ENCODE data around the gene PPP1R2B.
A peak's percentile ranks its signal among the peaks of the same experiment; 100 is the strongest.
"Not testable (repeated sequence)": the region's sequence is repeated elsewhere in the genome, so short reads cannot be mapped to it uniquely, and the experiment has no call there.

Gene PPP1R2B

DNA sequence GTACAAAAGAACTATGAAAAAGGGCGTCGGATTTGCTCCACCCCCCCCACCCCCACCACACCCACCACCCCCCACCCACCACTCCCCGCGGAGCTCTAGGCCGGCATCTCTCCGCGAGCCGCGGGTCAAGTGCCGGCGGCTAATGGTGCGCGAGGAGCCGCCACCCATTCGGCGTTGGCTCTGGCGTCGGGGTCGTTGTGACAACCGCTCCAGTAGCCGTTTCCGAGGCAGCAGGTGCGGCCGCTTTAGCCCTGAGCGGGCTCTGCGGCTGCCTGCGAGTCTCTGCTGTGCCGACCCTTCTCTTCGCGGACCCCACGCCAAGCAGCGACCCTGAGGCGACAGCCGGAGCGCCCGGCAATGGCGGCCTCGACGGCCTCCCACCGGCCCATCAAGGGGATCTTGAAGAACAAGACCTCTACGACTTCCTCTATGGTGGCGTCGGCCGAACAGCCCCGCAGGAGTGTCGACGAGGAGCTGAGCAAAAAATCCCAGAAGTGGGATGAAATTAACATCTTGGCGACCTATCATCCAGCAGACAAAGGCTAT lies at the start of gene PPP1R2B:
TSS of gene PPP1R2B (plus strand) at position 90 of the 546 bp plus-strand sequence. CDS start at position 358, 268 bp downstream.
- no peak for DNase-seq

GRCh38 chr5:156800929-156801328 lies 49.2 kb upstream of the PPP1R2B start:
- DNase-seq, result no peak

DNA sequence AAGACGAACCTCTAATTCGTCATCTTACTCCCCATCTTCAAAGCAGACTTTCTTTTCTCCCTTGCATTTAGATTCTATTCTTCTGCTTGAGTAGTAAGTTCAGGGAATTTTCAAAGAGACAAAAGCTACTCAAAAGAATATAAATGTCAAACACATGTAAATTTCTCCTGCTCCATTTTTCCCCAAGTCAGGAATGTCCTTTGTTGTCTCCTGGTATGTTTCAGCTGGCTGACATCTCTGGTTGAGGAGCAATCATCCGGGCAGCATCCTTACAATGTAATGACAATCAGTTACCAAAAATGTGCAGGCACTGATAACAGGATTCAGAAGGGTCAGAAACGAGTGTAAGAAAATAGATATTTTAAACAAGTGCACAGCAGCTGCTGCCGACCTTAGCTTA lies 47.6 kb upstream of the PPP1R2B start:
- DNase-seq, result no peak

DNA sequence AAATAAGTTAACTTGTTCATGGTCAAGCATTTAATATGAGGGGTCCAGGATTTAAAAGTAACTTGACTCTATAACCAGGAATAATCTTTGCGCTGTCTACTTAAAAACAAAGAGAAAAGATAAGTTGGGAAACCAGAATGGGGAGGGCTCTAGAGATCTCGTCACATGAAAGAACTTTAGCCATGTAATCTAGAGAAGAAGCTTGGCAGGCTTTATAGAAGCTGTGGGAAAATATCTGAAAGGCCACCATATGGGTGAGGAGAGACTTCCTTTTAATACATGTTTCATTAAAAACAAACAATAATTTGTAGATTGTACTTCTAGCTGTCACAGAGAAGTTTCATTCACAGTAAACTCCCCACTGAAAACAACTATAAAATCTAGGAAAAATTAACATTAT lies 46.7 kb upstream of the PPP1R2B start:
- no peak for DNase-seq

GRCh38 chr5:156812959-156813358 lies 37.1 kb upstream of the PPP1R2B start:
- DNase-seq, result no peak

DNA sequence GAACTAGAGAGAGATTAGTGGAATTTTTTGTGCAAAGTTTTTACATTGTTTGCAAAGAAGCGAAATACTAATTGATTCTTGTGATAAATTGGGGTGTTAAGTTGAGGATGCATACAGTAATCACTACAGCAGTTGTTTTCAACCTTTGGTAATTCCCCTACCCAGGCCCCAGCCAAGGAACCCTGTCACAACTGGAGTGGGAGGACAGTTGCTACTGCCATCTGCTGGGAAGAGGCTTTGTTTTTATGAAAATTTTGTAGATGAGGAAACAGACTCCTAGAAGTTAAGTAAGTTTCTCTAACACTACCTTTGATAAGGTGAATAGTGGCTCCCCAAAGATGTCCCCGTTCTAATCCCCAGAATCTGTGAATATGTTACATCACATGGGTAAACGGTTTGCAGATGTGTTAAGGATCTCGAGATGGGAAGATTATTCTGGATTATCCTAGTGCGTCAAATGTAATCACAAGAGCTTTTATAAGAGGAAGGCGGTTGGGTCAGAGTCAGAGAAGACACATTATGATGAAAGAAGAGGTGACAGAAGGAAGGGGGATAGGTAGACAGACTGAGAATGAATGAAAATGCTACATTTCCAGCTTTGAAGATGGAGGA lies 34.0 kb upstream of the PPP1R2B start:
- no peak for DNase-seq

DNA sequence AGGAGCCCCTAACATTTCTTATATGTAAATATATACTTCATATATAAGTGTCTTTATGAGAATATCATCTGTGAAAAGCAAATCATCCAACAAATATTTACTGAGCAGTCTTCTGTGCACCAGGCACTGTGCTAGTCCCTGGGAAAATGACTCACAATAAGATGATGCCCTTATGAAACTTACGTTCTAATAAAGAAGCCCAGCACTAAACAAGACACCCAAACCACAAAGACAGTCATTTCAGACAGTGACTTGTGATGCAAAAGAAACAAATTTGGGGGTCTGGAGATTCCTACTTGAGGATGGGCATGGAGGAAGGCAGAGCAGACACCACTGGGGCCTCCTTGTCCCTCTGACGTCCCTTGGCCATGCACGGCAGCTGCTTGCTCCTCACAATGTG lies 30.6 kb upstream of the PPP1R2B start:
- DNase-seq, result no peak

DNA sequence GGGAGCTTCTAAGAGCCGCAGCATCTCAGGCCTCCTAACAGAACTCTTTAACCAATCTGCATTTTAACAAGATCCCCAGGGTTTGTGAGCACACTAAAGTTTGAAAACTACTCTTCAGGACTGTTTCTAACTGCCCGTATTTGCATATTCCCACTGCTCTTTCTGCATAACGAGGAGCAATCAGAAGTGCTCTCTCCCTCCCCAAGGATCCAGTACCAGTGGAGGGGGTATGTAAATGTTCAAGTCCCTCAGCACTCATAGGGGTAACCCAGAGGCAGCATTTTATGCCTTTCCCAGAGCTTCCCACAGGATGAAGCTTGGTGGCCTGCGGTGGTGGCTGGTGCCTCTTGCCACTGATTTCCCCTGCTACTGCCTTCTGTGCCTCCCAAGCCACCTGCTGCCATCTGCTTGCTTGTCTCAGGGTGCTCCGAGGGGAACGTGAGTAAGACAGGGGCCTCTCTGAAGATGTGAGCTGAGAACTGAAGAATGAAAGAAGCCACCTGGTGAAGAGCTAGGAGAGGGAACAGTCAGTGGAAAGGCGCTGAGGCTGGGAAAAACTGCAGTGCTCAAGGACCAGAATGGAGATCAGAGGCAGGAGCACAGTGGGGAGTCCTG lies 30.0 kb upstream of the PPP1R2B start:
- DNase-seq, result no peak

- no peak for DNase-seq
These were observed 25.9 kb upstream of the PPP1R2B start for GRCh38 chr5:156824241-156824640.

DNA sequence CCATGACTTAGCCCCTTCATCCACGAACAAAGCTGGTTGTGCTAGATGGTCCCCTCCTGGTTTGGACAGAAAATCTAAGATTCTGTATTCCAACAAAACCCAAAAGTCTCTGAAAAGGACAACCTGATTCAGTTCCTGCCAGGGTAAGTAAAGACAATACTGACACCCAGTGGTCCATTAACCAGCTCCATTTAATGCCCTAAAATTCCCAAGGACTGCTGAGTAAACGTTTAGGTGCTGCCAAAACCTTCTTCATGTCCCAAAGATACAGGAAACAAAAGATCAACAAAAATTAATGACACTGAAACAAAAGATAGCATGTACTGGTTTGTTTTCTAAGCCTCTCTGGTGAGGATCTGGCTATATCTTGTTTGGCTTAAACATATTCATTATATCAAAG lies 25.3 kb upstream of the PPP1R2B start:
- peak; percentile 37 for DNase-seq

DNA sequence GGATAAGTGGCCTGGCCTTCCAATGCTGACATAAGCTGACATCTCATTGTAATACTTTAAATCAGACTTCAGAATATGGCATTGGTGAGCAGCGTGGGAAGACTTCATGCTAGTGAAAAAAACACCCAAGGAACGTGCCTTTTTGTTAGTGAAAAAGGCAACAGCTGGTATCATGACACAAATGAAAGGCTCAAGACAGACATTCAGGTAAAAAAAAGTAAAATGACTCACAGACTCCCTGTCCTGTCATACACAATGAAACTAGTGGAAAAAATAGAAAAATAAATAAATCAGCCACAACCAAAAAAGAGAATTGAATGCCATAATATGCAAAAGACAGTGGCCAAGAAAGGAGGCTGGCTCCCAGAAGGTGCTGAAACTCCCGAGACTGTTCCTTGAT lies 24.4 kb upstream of the PPP1R2B start:
- no peak for DNase-seq

- DNase-seq, result no peak
These were observed 23.9 kb upstream of the PPP1R2B start for GRCh38 chr5:156826150-156826549.

DNA sequence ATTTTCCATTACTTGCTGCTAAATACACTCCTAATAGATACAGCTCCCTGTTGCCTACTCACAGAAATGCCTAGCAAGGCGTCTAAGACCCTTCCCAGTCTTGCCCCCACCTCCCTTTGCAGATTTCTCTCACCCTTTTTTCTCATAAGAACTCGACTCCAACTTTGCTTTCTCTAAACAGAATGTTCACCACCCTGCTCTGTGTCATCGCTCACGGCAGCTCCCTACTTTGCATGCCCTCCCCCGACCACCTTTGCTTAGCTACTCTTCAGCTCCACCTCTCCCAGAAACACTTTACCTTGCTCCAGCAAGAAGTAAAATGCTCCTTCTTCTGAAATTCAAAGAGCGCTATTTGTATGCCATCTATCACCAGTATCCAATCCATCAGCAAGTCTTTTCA lies 15.2 kb upstream of the PPP1R2B start:
- DNase-seq, result no peak

- no peak for DNase-seq
These were observed 14.2 kb upstream of the PPP1R2B start for GRCh38 chr5:156835905-156836304.

DNA sequence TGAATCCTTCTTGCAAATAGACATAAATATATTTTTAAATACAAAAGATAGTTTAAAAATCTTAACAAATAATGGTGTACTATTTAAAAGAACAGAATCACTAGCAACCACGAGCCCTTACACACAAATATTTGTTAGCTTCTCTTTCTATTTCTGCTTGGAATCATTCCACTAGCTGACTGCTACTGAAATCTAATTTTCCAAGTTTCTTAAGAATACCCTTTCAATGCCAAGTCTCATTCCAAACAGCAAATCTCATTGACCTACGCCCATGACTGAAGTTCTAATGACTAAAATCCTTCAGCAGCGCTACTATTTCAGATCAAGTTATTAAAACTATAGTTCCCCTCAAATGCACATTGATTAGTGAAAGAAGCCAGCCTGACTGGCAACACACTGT lies 13.2 kb upstream of the PPP1R2B start:
- DNase-seq, result no peak

- no peak for DNase-seq
These were observed 11.1 kb upstream of the PPP1R2B start for GRCh38 chr5:156838961-156839360.

DNA sequence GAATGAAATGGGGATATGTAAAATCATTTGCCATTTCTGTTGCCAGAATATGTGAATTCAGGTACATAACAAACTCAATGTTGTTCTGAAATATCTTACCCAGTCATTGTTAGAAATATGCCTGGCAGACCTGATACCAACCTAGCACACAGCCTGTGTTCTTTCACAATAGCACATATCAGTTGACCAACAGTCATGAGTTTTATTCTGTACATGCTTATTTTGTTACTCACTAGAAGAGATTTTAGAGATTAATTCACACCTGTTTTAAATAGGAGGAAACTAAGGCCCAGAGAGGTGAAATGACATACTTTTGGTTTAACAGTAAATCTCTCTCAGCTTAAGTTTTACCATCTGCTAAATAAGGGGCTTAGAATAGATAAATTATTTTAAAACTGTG lies 8.4 kb upstream of the PPP1R2B start:
- DNase-seq, result no peak

- no peak for DNase-seq
These were observed 3.2 kb upstream of the PPP1R2B start for GRCh38 chr5:156846914-156847313.

- DNase-seq, result not testable (repeated sequence)
These were observed 1.6 kb upstream of the PPP1R2B start for GRCh38 chr5:156848447-156848846.

GRCh38 chr5:156851880-156852279 lies 1.8 kb downstream of the PPP1R2B start:
- DNase-seq, result no peak

GRCh38 chr5:156853055-156853454 lies 3.0 kb downstream of the PPP1R2B start:
- DNase-seq, result not testable (repeated sequence)

- DNase-seq, result no peak
These were observed 15.3 kb downstream of the PPP1R2B start for GRCh38 chr5:156865427-156865826.

DNA sequence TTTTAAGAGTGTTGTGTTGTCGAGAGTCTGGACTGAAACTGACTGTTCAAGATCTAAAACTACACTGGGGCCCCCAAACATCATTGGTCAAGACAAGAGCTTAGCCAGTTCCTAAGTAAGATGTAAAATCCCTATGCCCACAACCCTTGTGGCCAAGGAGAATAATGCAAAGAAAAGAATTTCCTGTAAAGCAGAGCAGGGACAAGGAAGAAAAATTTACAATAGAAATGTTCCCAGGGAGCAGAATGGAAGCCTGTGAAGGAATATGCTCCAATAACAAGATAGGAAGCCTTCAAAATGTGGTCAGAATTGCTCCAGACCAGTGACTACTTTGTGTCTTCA lies 20.4 kb downstream of the PPP1R2B start:
- no peak for DNase-seq

DNA sequence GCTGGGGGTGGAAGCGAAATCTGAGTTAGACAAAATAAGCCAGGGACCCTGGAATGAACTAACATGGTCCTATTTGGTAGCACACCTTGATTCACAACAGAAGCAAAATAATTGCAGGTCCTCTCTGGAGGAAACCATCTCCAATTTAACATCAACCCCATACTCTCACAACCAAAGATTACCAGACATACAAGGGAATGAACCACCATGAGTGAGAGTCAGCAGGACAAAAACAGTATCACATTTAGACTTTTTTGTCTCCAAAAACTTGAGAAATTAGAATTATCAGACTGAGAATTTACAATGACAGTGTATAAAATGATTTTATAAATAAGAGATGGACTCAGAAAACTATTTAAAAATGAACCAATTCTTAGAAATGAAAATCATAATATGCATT lies 21.1 kb downstream of the PPP1R2B start:
- no peak for DNase-seq

Data from DMS153 (cell line).